Endothelial cell of umbilical vein (primary cell): ENCODE data around the gene MGAT5. TPM values are rescaled to one million over a fixed set of nuclear protein-coding genes. Genes with fewer than 3 reads are reported as not detected.

ENCODE experiments used
- BruUV-seq: library from RNA; stranded (reverse); fragments of 400-500 nt; replicated peaks from 2 replicates; lab custom pipeline; 2021; lab: Mats Ljungman, UMichigan
- CTCF ChIA-PET: fragments of 300-600, 350-600 bp; sonication (Branson Sonifier 250); formaldehyde crosslinking; loops from one replicate; lab custom pipeline; 2021; ENCODE audit warnings: antibody characterized with exemption, inconsistent platforms; lab: Charles Lee
- POLR2A ChIA-PET: fragments of 300-600, 350-600 bp; sonication (Branson Sonifier 250); formaldehyde crosslinking; loops from one replicate; lab custom pipeline; 2021; ENCODE audit warnings: antibody characterized with exemption, inconsistent platforms; lab: Charles Lee
- DNase-seq: peaks from one replicate; pipeline ENCODE4 v3.0.0-alpha.2; 2011; ENCODE audit warnings: low read depth, low spot score
- FAIRE-seq: peaks from 2 replicates; lab custom pipeline; 2011; peaks lifted over from hg19 to GRCh38; lab: Jason Lieb, UNC
- H2AFZ ChIP-seq: 2 replicates; pipeline ENCODE4 v1.6.0; 2012; ENCODE audit warnings: low read depth, low read length, control low read depth, inconsistent platforms
- H3K27ac ChIP-seq: 2 replicates; pipeline ENCODE4 v1.5.1; 2011; ENCODE audit warnings: low read depth, mild to moderate bottlenecking, control low read depth, low read length, moderate library complexity; ENCODE audit not compliant: insufficient read depth
- H3K27me3 ChIP-seq, 2 experiments: 2 replicates each; pipeline versions ENCODE4 v1.6.0 to v1.6.1; 2011; ENCODE audit warnings: low read length in 2 of 2, mixed read lengths in 1 of 2; ENCODE audit not compliant: control insufficient read depth in 2 of 2, insufficient read depth in 2 of 2
- H3K36me3 ChIP-seq, 2 experiments: 2 replicates in 1 of 2; 3 replicates in 1 of 2; pipeline ENCODE4 v1.5.1; 2011; ENCODE audit warnings: low read length in 2 of 2, mild to moderate bottlenecking in 1 of 2, moderate library complexity in 1 of 2; ENCODE audit not compliant: control insufficient read depth in 2 of 2, insufficient read depth in 2 of 2; ENCODE audit errors: extremely low read depth in 1 of 2
- H3K4me1 ChIP-seq: 3 replicates; pipeline ENCODE4 v1.5.1; 2011; ENCODE audit warnings: mild to moderate bottlenecking, low read length; ENCODE audit not compliant: control insufficient read depth, insufficient read depth; ENCODE audit errors: extremely low read depth
- H3K4me2 ChIP-seq: 2 replicates; pipeline ENCODE4 v1.6.1; 2011; ENCODE audit warnings: low read length, control low read depth, mixed read lengths; ENCODE audit not compliant: insufficient read depth
- H3K4me3 ChIP-seq, 3 experiments: fragments of 200-600 bp in 1 of 3; sonication (generic), shearing (Covaris generic) in 1 of 3; replicated peaks in 1 of 3; 2 replicates each; pipeline ENCODE4 v1.5.1; 2011 to 2016; ENCODE audit warnings: control low read depth in 3 of 3, low read length in 3 of 3, mild to moderate bottlenecking in 2 of 3, inconsistent platforms in 1 of 3, low read depth in 1 of 3, moderate library complexity in 1 of 3; ENCODE audit not compliant: insufficient read depth in 1 of 3
- H3K79me2 ChIP-seq: 2 replicates; pipeline ENCODE4 v1.6.0; 2012; ENCODE audit warnings: low read length, inconsistent platforms; ENCODE audit not compliant: control insufficient read depth, insufficient read depth
- H3K9ac ChIP-seq: replicated peaks from 2 replicates; pipeline ENCODE3; 2011; ENCODE audit warnings: low read length, control low read depth; ENCODE audit not compliant: insufficient read depth; ENCODE audit errors: extremely low read depth
- H3K9me1 ChIP-seq: replicated peaks from 3 replicates; pipeline ENCODE4 v1.6.0; 2011; ENCODE audit warnings: mild to moderate bottlenecking, low read length; ENCODE audit not compliant: control insufficient read depth, insufficient read depth; ENCODE audit errors: extremely low read depth
- H3K9me3 ChIP-seq: replicated peaks from 2 replicates; pipeline ENCODE4 v1.5.1; 2012; ENCODE audit warnings: low read length, inconsistent platforms; ENCODE audit not compliant: control insufficient read depth, insufficient read depth
- H4K20me1 ChIP-seq: replicated peaks from 2 replicates; pipeline ENCODE3; 2011; ENCODE audit warnings: mild to moderate bottlenecking, low read length; ENCODE audit not compliant: control insufficient read depth, insufficient read depth; ENCODE audit errors: extremely low read depth
- EZH2 ChIP-seq: IDR thresholded peaks from 2 replicates; pipeline ENCODE4 v1.6.1; 2012; ENCODE audit warnings: borderline replicate concordance, low read depth, mild to moderate bottlenecking, moderate library complexity, low read length, inconsistent platforms; ENCODE audit not compliant: severe bottlenecking
- FOS ChIP-seq: IDR thresholded peaks from 2 replicates; pipeline ENCODE4 v1.6.1; 2011; ENCODE audit warnings: mild to moderate bottlenecking, low read length, moderate library complexity, borderline replicate concordance; ENCODE audit not compliant: insufficient read depth
- GATA2 ChIP-seq: IDR thresholded peaks from 2 replicates; pipeline ENCODE4 v1.7.0; 2011; ENCODE audit warnings: low read depth, mild to moderate bottlenecking, moderate library complexity, mixed read lengths, low read length; ENCODE audit not compliant: insufficient read length, insufficient read depth
- JUN ChIP-seq: IDR thresholded peaks from 2 replicates; pipeline ENCODE4 v1.6.1; 2011; ENCODE audit warnings: borderline replicate concordance, low read depth; ENCODE audit not compliant: insufficient read length, insufficient read depth
- MYC ChIP-seq: IDR thresholded peaks from one replicate; pipeline ENCODE4 v1.6.1; 2011; ENCODE audit warnings: mild to moderate bottlenecking, low read depth, low read length
- POLR2A ChIP-seq: IDR thresholded peaks from 2 replicates; pipeline ENCODE4 v1.6.1; 2012; ENCODE audit warnings: low read depth, mild to moderate bottlenecking, control low read depth, low read length
- POLR2AphosphoS5 ChIP-seq: IDR thresholded peaks from 2 replicates; pipeline ENCODE4 v1.6.1; 2012; ENCODE audit warnings: low read depth, mild to moderate bottlenecking, control low read depth, low read length, moderate library complexity; ENCODE audit not compliant: insufficient read depth
- dilution Hi-C: fragments of 300-500 bp; cut with MboI; formaldehyde crosslinking; loops from one replicate; pipeline ENCODE4 v1.15.0; 2019; ENCODE audit warnings: low sequenced_read_pairs; ENCODE audit not compliant: extremely low pct_ligation_motif_present
- intact Hi-C: fragments of 100-400 bp; cut with micrococcal nuclease; formaldehyde crosslinking; loops from one replicate; pipeline ENCODE4 v1.10.0; 2022
- polyA plus RNA-seq, 4 experiments: library from polyadenylated mRNA; depleted of rRNA in 3 of 4; stranded (reverse) in 3 of 4; unstranded in 1 of 4; fragments of >200 nt; gene quantifications; 2 replicates each; pipeline versions ENCODE4 v1.2.1 to v1.2.3, GENCODE V29; 2011 to 2012; ENCODE audit warnings: missing spikeins in 1 of 4
- total RNA-seq: library from RNA; stranded (reverse); gene quantifications from 2 replicates; pipeline ENCODE4 v1.2.3, GENCODE V29; 2021
- TF ChIP-seq, protein P1 (sequence below), 2 donors: IDR thresholded peaks; 1 replicate in 1 of 2; 2 replicates in 1 of 2; pipeline ENCODE4 v1.5.1; 2011; ENCODE audit warnings: low read length in 2 of 2, mild to moderate bottlenecking in 2 of 2, moderate library complexity in 2 of 2, control low read depth in 1 of 2, inconsistent platforms in 1 of 2, low read depth in 1 of 2; ENCODE audit not compliant: insufficient read depth in 1 of 2; ENCODE audit errors: extremely low read depth in 1 of 2
- TF ChIP-seq, protein P2 (sequence below): IDR thresholded peaks from 2 replicates; pipeline ENCODE4 v1.6.1; 2011; ENCODE audit not compliant: insufficient read depth, insufficient read length

MGAT5 gene
- total and polyA plus RNA-seq, 2 donors (not counting 3 experiments of a cell fraction or from before 2014, with no cell fraction given): 17.7 to 84.1 TPM

DNA sequence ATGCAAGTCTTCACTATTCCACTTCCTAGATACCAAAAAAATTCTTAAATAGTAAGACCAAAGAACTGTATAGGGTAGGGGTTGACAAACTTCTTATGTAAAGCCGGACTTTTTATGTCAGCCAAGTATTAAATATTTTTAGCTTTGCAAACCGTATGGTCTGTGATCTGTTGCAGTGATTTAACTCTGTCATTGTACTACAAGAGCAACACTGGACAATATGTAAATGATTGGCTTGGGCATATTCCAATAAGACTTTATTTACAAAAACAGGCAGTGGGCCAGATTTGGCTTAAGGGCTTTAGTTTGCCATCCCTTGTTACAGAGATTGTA, 48.0 kb downstream of the MGAT5 start:
- FAIRE-seq (peak; percentile 35), DNase-seq (no peak)
- TF ChIP-seq, protein P1, sequence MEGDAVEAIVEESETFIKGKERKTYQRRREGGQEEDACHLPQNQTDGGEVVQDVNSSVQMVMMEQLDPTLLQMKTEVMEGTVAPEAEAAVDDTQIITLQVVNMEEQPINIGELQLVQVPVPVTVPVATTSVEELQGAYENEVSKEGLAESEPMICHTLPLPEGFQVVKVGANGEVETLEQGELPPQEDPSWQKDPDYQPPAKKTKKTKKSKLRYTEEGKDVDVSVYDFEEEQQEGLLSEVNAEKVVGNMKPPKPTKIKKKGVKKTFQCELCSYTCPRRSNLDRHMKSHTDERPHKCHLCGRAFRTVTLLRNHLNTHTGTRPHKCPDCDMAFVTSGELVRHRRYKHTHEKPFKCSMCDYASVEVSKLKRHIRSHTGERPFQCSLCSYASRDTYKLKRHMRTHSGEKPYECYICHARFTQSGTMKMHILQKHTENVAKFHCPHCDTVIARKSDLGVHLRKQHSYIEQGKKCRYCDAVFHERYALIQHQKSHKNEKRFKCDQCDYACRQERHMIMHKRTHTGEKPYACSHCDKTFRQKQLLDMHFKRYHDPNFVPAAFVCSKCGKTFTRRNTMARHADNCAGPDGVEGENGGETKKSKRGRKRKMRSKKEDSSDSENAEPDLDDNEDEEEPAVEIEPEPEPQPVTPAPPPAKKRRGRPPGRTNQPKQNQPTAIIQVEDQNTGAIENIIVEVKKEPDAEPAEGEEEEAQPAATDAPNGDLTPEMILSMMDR (IDR thresholded peaks at IDR 0.05; ENCODE audit: extremely low read depth in 1 of 2, insufficient read depth in 1 of 2, low read depth in 1 of 2, low read length in 2 of 2): no peak
- no peak for TF ChIP-seq POLR2AphosphoS5
- no peak for TF ChIP-seq FOS
- TF ChIP-seq JUN: no peak
- no peak for TF ChIP-seq POLR2A
- no peak for TF ChIP-seq EZH2
- TF ChIP-seq MYC: no peak
- TF ChIP-seq GATA2: no peak
- TF ChIP-seq, protein P2, sequence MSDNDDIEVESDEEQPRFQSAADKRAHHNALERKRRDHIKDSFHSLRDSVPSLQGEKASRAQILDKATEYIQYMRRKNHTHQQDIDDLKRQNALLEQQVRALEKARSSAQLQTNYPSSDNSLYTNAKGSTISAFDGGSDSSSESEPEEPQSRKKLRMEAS: no peak
- Histone ChIP-seq H4K20me1 (no peaks in the 10 kb centered on the region), H3K9ac (peak overlapping the region; percentile 77), H3K4me3 (peak overlapping the region in 1 of 3 experiments; percentile 16), H3K4me1 (peaks cover 51% of the 10 kb centered on the region), H3K4me2 (peak overlapping the region; percentile 87), H3K36me3 (no peaks in the 10 kb centered on the region), H3K9me3 (no peaks in the 10 kb centered on the region), H3K79me2 (peaks cover 6% of the 10 kb centered on the region), H2AFZ (peak overlapping the region; percentile 7), H3K9me1 (no peaks in the 10 kb centered on the region), H3K27me3 (no peaks in the 10 kb centered on the region), H3K27ac (peak overlapping the region; percentile 78)
- POLR2A ChIA-PET: interaction anchor here (0.7 kb wide), 1 partner anchor 117 kb away, joined by 6 read pairs; no protein-coding TSS in a partner anchor
- intact Hi-C loops: loop anchor here (5.0 kb wide), 1 partner anchor 125 kb away; no protein-coding TSS in a partner anchor
- dilution Hi-C loops: no loop called here
- BruUV-seq: no TSS peak
- CTCF ChIA-PET: interaction anchor here (0.7 to 2.8 kb wide), 9 partner anchors 8 to 183 kb away, joined by 3 to 11 read pairs (median 4); no protein-coding TSS in a partner anchor
